Measurements from ENCODE around the gene SDK1. TPM values are rescaled to one million over a fixed set of nuclear protein-coding genes. Genes with fewer than 3 reads are reported as not detected.

The SDK1 gene
- total RNA-seq, 1 donor from 2014 or later: 10.4 TPM

- DNase-seq: no peak
- Histone ChIP-seq H3K4me1 (no peaks in the 10 kb centered on the region), H3K27me3 (no peaks in the 10 kb centered on the region), H3K9me3 (no peaks in the 10 kb centered on the region), H3K27ac (no peak overlapping the region), H3K4me3 (no peak overlapping the region), H3K36me3 (no peaks in the 10 kb centered on the region)
- intact Hi-C loops (cut with DNase I): no loop called here
- no peak for TF ChIP-seq CTCF (IDR thresholded peaks at IDR 0.05)
- no peak for ATAC-seq
Measured at GRCh38 chr7:3668743-3669142, 367.7 kb downstream of the SDK1 start.

GRCh38 chr7:3670898-3671297 lies 369.8 kb downstream of the SDK1 start:
- no peak for TF ChIP-seq CTCF (IDR thresholded peaks at IDR 0.05)
- DNase-seq (no peak), ATAC-seq (no peak)
- Histone ChIP-seq H3K27me3 (no peaks in the 10 kb centered on the region), H3K4me1 (no peaks in the 10 kb centered on the region), H3K27ac (no peak overlapping the region), H3K4me3 (no peak overlapping the region), H3K9me3 (no peaks in the 10 kb centered on the region), H3K36me3 (no peaks in the 10 kb centered on the region)
- intact Hi-C loops (cut with DNase I): no loop called here

GRCh38 chr7:3673524-3673923 lies 372.5 kb downstream of the SDK1 start:
- DNase-seq (peak; percentile 67), ATAC-seq (peak; percentile 56)
- intact Hi-C loops (cut with DNase I): no loop called here

GRCh38 chr7:3678314-3678810 lies 377.3 kb downstream of the SDK1 start:
- no peak for DNase-seq
- intact Hi-C loops (cut with DNase I): no loop called here
- Histone ChIP-seq H3K4me3 (no peak overlapping the region), H3K27ac (no peak overlapping the region), H3K9me3 (no peaks in the 10 kb centered on the region), H3K36me3 (no peaks in the 10 kb centered on the region), H3K27me3 (no peaks in the 10 kb centered on the region), H3K4me1 (no peaks in the 10 kb centered on the region)
- TF ChIP-seq CTCF (IDR thresholded peaks at IDR 0.05): no peak
- no peak for ATAC-seq

More at GRCh38 chr7:3673524-3673923, 372.5 kb downstream of the SDK1 start:
- Histone ChIP-seq H3K27ac (no peak overlapping the region), H3K9me3 (no peaks in the 10 kb centered on the region), H3K4me3 (no peak overlapping the region), H3K36me3 (no peaks in the 10 kb centered on the region), H3K4me1 (no peaks in the 10 kb centered on the region), H3K27me3 (no peaks in the 10 kb centered on the region)
- TF ChIP-seq CTCF (IDR thresholded peaks at IDR 0.05): peak; percentile 43

DNA sequence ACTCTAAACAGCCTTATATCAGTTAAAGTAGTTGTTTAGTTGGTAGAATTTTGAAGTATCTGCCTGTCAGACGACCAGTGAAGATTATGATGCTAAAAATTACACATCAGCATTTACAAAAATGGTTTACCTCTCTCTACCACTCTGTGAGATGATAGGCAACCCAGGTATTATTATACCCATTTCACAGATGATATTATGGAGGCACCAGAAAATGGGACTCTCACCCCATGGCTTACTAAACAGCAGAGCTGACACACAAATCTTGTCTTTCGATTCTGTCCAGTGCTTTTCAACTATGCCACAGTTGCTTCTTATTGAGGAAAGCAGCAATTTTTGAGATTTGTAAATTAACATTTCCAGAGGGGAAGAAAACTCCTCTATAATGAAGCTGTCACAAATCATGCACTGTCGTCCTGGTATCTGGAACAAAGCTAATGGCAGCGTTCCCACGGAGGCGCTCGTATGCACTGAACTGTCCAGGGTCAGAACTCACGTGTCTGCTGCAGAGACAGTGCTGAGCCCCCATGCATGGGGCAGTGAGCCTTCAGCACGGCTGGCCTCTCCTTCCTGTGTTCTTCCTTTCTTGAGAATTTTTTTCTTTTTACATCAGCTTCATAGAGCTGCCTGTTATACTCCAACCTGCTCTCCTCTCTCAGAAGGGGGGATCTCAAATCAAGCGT lies 381.1 kb downstream of the SDK1 start:
- Histone ChIP-seq H3K27me3 (no peaks in the 10 kb centered on the region), H3K27ac (no peak overlapping the region), H3K4me1 (no peaks in the 10 kb centered on the region), H3K4me3 (no peak overlapping the region), H3K9me3 (no peaks in the 10 kb centered on the region), H3K36me3 (no peaks in the 10 kb centered on the region)
- DNase-seq (no peak), ATAC-seq (no peak)
- intact Hi-C loops (cut with DNase I): no loop called here
- TF ChIP-seq CTCF (IDR thresholded peaks at IDR 0.05): no peak

Measured in upper lobe of right lung (tissue), 1 donor.